ENCODE results near the gene SHISAL2B. TPM values are rescaled to one million over a fixed set of nuclear protein-coding genes. Genes with fewer than 3 reads are reported as not detected.

Gene SHISAL2B
- 4.3 TPM in 1 of 2 replicates, not detected in the other for total RNA-seq

GRCh38 chr5:64690417-64691151, at the start of gene SHISAL2B:
Gene SHISAL2B (plus strand): TSS chr5:64690503. CDS start chr5:64690624, 121 bp downstream.

Other genes starting within 250 kb of the SHISAL2B start
- under 0.01 TPM in 1 of 2 replicates, not detected in the other for gene RGS7BP, start 184.5 kb upstream of the SHISAL2B start, total RNA-seq
- gene SREK1IP1, start 78.2 kb downstream of the SHISAL2B start, total RNA-seq = 6.6 and 11.3 TPM in 2 replicates
- gene CWC27, start 78.4 kb downstream of the SHISAL2B start, total RNA-seq = 10.6 and 31.2 TPM in 2 replicates

Data from epithelial cell of alveolus of lung (primary cell).